Omental fat pad (tissue), 4 donors: ENCODE data around the gene UCK2. TPM values are rescaled to one million over a fixed set of nuclear protein-coding genes. Genes with fewer than 3 reads are reported as not detected.

ENCODE experiments used
- ATAC-seq: fragments of 150-250 bp; one replicate; pipeline ENCODE4 v1.9.1; 2016; ENCODE audit warnings: mild to moderate bottlenecking, moderate library complexity; ENCODE audit not compliant: low FRiP score
- DNase-seq: peaks from one replicate; pipeline ENCODE4 v3.0.0-alpha.2; 2019; ENCODE audit warnings: low spot score
- CTCF ChIP-seq, 3 donors: fragments of 450-650 bp; IDR thresholded peaks; one replicate each; pipeline ENCODE4 v1.5.1; 2016 to 2017; ENCODE audit warnings: antibody characterized with exemption in 3 of 3, mild to moderate bottlenecking in 3 of 3, moderate library complexity in 2 of 3
- total RNA-seq, 4 donors: library from RNA; depleted of rRNA; stranded (reverse); fragments of >200 nt; gene quantifications; one replicate each; pipeline ENCODE4 v1.1.0, GENCODE V29; 2016

Gene UCK2
- total RNA-seq, 4 donors from 2014 or later: 19.3 to 93.9 (median 22.3) TPM

DNA sequence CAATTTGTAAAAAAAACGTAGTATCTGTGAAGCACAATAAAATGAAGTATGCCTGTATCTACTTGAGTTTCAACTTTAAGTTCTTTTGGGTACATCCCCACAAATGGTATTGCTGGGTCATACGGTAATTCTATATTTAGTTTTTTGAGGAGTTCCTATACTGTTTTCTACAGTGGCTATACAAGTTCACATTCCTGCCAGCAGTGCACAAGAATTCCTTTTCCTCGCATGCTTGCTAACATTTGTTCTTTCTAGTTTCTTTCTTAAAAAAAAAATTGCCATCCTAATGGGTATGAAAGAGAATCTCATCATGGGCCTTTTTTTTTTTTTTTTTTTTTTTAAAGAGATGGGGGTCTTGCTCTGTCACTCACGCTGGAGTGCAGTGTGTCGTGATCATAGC lies 41.9 kb downstream of the UCK2 start:
- ATAC-seq (no peak), DNase-seq (no peak)
- no peak for TF ChIP-seq CTCF (IDR thresholded peaks at IDR 0.05)

DNA sequence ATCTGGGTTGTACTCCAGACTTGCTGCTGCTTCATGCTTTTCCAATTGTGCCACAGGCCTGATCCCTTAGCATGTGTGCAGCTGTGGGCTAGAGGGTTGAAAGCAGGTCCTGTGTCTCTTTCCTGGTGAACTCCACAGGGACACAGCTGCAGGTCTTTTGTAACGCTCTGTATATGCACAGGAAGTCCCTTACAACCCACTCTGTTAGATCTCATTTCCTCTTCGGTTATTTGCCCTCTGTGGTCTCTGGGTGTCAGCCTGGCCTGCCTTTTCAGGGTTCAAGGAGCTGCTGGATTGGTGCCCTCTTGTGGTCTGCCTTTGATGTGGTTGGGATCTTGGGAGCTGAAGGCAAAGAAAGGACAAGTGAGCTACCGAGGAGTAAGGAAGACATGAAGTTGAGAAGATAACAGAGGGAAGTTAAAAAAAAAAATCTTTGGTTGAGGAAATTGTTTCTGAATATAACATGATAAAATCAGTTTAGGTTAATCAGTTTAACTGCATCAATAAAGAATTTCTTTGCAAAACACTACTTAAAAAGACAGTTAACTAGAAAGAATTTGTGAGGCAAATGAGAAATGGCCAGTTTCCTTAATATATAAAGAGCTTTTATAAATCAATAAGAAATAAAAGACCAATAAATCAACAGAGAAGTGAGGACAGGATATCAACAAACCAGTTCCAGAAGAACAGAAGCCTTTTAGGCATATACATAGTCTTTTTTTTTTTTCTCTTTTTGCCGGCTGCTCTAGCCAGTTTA lies 44.1 kb downstream of the UCK2 start:
- no peak for ATAC-seq
- TF ChIP-seq CTCF (IDR thresholded peaks at IDR 0.05): no peak
- DNase-seq: no peak

DNA sequence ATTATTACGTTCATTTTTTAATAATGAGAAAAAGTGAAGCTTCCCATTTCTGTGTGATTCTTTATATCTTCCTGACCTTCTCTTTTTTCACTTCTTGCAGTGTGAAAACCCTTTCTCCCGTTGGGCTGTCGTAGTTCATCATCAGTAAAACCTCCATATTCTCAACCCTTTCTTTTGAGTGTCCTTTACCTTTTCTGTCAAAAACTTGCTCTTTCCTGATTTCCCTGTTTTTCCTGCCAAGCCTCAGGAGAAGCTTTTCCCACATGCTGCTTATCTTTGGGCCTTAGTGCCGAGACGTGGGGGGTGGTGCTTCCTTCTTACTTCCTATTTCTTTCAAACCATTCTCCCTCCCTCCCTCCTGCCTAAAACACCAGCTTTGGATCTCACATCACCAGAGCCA lies 46.1 kb downstream of the UCK2 start:
- no peak for DNase-seq
- ATAC-seq: no peak
- TF ChIP-seq CTCF (IDR thresholded peaks at IDR 0.05): no peak

DNA sequence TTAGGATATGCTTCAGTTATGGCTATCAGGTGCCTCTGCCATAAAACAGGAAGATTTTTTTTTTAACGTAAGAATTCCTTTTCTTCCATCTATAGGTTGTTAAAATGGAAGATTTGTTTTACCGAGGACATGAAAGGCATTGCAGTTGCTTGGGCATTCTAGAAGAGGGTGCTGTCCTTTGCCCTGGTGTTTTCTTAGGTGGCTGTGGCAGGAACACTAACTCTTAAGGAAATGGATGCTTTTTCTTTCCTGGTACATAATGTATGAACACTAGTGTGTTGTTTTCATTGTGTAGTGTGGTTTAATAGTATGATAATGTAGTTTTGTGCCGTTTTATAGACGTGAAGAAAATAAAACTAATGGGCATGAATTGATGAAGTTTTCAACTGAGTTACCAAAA lies 47.2 kb downstream of the UCK2 start:
- no peak for TF ChIP-seq CTCF (IDR thresholded peaks at IDR 0.05)
- DNase-seq (no peak), ATAC-seq (no peak)

DNA sequence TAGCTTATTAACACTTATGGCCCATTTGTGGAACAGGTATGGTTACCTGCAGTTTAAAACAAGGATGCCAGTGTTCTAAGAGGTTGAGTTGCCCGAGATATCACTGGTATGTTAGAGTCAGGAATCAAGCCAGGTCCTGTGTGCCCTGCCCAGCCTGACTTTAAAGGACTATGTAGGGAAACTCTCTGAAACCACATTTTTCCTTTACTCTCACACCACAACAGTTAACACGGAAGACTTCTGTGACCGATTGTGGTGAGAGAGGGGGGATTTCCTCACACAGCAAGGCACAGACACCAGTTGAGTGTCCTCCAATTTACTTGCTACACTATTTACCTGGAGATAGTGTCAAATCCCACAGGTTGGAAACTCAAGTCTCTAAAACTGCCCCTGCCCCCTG lies 47.8 kb downstream of the UCK2 start:
- no peak for TF ChIP-seq CTCF (IDR thresholded peaks at IDR 0.05)
- ATAC-seq (no peak), DNase-seq (no peak)

DNA sequence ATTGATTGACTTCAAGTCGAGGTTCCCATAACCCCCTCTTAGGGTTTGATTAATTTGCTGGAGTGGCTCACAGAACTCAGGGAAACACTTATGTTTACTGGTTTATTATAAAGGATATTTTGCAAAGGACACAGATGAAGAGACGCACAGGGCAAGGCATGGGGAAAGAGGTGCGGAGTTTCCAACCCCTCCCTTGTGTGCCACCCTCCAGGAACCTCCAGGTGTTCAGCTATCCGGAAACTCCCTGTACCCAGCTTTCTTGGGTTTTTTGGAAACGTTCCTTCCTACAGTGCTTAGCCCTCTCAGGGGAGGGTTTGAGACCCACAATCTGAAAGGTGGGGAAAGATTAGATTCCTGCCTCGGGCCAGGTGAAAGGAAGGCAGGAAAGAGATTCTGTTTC lies 48.2 kb downstream of the UCK2 start:
- DNase-seq (no peak), ATAC-seq (no peak)
- TF ChIP-seq CTCF (IDR thresholded peaks at IDR 0.05): no peak

DNA sequence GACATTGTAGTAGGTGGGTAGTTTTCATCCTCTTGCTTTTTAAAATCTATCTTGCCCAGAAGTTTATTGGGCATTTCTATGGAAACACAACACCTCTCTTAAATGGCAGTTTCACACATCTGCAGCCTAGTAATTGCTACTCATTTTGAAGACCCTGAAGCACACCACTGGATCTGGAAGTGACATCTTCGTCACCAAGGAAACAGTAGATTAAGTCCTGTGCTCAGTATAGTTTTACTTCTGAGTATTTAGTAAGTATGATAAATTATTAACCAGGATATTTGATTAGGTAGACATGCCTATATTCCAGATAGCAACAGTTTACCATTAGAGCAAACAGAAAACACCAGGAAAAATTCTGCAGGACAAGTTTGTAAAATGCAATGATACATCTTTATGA lies 48.7 kb downstream of the UCK2 start:
- DNase-seq (no peak), ATAC-seq (no peak)
- no peak for TF ChIP-seq CTCF (IDR thresholded peaks at IDR 0.05)
